ENCODE measurements around the gene TRPM2.

DNA sequence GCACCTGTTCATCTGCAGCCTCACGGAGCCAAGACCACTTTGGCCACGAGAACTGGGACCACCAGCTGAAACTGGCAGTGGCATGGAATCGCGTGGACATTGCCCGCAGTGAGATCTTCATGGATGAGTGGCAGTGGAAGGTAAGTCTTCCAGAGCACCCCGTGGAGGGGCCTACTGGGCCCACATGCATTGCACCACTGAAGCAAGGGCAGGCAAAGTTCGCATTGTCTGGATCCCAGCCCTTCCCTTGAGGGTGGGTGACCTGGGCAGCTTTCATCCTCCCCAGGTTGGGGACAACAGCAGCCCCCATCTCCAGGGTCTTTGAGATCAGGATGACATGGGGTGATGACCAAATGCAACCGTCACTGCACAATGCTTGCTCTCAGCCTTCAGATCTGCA lies 37.5 kb downstream of the TRPM2 start:
- TF ChIP-seq, protein P1, sequence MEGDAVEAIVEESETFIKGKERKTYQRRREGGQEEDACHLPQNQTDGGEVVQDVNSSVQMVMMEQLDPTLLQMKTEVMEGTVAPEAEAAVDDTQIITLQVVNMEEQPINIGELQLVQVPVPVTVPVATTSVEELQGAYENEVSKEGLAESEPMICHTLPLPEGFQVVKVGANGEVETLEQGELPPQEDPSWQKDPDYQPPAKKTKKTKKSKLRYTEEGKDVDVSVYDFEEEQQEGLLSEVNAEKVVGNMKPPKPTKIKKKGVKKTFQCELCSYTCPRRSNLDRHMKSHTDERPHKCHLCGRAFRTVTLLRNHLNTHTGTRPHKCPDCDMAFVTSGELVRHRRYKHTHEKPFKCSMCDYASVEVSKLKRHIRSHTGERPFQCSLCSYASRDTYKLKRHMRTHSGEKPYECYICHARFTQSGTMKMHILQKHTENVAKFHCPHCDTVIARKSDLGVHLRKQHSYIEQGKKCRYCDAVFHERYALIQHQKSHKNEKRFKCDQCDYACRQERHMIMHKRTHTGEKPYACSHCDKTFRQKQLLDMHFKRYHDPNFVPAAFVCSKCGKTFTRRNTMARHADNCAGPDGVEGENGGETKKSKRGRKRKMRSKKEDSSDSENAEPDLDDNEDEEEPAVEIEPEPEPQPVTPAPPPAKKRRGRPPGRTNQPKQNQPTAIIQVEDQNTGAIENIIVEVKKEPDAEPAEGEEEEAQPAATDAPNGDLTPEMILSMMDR (IDR thresholded peaks at IDR 0.05 in 2 of 3, conservative IDR thresholded peaks at IDR 0.05 in 1 of 3; ENCODE audit: borderline replicate concordance in 1 of 3, insufficient read depth in 1 of 3, low read depth in 2 of 3, low read length in 2 of 3): no peak
- TF ChIP-seq JUND (IDR thresholded peaks at IDR 0.05) (no peak), SIN3A (IDR thresholded peaks at IDR 0.05; ENCODE audit: low read depth) (no peak), POLR2A (IDR thresholded peaks at IDR 0.05; ENCODE audit: borderline replicate concordance, extremely low read depth, insufficient read depth, insufficient read length) (no peak)
- TF ChIP-seq, protein P2, sequence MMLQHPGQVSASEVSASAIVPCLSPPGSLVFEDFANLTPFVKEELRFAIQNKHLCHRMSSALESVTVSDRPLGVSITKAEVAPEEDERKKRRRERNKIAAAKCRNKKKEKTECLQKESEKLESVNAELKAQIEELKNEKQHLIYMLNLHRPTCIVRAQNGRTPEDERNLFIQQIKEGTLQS (IDR thresholded peaks at IDR 0.05): no peak
- TF ChIP-seq, protein P3, sequence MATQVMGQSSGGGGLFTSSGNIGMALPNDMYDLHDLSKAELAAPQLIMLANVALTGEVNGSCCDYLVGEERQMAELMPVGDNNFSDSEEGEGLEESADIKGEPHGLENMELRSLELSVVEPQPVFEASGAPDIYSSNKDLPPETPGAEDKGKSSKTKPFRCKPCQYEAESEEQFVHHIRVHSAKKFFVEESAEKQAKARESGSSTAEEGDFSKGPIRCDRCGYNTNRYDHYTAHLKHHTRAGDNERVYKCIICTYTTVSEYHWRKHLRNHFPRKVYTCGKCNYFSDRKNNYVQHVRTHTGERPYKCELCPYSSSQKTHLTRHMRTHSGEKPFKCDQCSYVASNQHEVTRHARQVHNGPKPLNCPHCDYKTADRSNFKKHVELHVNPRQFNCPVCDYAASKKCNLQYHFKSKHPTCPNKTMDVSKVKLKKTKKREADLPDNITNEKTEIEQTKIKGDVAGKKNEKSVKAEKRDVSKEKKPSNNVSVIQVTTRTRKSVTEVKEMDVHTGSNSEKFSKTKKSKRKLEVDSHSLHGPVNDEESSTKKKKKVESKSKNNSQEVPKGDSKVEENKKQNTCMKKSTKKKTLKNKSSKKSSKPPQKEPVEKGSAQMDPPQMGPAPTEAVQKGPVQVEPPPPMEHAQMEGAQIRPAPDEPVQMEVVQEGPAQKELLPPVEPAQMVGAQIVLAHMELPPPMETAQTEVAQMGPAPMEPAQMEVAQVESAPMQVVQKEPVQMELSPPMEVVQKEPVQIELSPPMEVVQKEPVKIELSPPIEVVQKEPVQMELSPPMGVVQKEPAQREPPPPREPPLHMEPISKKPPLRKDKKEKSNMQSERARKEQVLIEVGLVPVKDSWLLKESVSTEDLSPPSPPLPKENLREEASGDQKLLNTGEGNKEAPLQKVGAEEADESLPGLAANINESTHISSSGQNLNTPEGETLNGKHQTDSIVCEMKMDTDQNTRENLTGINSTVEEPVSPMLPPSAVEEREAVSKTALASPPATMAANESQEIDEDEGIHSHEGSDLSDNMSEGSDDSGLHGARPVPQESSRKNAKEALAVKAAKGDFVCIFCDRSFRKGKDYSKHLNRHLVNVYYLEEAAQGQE (IDR thresholded peaks at IDR 0.05; ENCODE audit: low read depth): no peak
